GM20431 (cell line): ENCODE results near the gene NHLRC4.

Source experiments
- in situ Hi-C: fragments of 300-500 bp; cut with MseI, MboI; formaldehyde crosslinking; loops from one replicate; pipeline ENCODE4 v1.15.0; 2020; ENCODE audit warnings: low sequenced_read_pairs; ENCODE audit not compliant: unreplicated experiment

Gene NHLRC4

DNA sequence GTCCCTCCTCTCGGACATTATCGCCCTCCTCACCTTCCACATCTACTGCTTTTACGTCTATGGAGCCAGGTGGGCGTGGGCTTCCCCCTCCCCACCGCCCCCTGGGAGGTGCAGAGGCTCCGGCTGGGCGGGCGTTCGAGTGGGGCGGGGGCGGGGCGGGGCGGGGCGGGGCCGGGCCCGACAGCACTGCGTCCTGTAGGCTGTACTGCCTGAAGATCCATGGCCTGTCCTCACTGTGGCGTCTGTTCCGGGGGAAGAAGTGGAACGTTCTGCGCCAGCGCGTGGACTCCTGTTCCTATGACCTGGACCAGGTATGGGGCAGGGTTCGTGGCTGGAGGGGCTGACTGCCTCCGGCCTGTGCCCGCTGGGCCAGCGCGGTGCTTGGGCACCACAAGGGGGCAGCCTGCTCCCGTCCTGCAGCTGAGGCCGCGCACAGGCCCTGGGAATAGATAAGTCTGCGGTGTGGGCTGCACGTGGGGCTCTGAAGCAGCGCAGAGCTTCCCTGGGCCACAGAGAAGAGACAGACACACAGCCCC lies 12.1 kb downstream of the NHLRC4 start:
- in situ Hi-C loops = no loop called here

DNA sequence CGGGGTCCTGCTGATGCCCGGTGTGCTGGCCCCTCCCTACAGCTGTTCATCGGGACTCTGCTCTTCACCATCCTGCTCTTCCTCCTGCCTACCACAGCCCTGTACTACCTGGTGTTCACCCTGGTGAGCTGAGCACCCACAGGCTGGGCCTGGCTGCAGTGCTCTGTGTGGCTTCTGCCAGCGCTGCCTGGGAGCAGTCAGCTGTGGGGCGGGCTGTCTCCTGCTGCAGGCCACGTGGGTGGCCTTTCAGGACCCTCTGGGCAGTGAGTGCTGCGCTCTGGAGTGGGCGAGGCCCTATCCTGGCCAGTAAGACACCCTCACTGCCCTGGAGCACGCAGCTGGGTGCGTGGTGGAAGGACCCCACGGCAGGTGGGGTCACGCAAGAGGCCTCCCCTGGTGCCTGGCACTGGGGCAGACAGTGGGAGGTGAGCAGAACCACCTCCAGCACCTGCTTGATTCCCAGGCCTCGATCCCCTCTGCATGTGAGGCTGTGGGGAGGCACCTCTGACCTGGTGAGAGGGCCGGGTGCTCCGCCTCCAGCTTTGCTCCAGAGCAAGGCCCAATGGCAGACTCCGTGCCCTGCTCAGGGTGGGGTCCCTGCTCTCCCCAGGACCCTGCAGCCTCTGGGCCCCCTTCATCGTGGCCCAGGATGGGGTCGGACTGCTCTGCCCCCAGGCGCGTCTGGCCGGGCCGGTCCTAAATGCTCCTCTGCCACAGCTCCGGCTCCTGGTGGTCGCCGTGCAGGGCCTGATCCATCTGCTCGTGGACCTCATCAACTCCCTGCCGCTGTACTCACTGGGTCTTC lies 13.5 kb downstream of the NHLRC4 start:
- in situ Hi-C loops = no loop called here

DNA sequence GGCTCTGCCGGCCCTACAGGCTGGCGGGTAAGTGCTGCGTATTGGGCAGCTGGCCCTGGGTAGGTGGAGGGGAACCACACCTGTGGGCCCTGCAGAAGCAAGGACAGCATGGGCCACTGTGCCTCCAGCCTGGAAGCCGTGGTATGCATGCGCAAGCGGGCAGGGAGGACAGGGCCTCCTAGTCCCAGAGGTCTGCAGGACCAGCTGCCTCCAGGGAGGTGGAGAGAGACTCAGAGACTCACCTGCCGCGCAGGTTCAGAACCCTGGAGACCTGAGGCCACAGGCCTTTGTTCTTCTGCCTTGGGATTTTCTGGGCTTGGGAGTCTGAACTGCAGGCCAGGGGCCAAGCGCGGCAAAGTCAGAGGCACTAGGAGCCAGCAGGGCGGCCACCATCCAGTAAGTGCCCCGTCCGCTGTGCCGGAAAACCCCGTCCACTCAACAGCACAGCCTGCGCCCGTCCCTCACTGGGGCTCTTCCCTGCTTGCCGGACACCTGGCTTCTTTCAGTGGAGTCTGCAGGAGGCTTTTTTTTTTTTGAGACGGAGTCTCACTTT lies 14.2 kb downstream of the NHLRC4 start:
- in situ Hi-C loops = no loop called here

DNA sequence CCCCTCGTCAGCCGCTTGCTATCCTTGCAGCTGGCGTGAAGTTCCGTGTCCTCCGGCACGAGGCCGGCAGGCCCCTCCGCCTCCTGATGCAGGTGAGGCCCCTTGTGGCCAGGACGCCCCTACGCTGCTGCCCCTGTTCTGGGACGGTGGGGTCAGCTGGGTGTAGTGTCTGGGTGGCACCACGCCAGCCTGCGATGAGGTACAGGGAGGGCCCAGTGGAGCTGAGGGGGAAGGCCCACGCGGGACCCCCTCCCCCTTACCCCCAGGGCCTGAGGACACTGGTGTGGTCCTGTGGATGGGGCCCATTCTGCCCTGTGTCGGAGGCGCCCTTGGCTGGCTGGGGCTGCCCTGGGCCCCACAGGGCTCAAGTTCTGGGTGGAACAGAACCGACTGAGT lies 15.4 kb downstream of the NHLRC4 start:
- in situ Hi-C loops = no loop called here

DNA sequence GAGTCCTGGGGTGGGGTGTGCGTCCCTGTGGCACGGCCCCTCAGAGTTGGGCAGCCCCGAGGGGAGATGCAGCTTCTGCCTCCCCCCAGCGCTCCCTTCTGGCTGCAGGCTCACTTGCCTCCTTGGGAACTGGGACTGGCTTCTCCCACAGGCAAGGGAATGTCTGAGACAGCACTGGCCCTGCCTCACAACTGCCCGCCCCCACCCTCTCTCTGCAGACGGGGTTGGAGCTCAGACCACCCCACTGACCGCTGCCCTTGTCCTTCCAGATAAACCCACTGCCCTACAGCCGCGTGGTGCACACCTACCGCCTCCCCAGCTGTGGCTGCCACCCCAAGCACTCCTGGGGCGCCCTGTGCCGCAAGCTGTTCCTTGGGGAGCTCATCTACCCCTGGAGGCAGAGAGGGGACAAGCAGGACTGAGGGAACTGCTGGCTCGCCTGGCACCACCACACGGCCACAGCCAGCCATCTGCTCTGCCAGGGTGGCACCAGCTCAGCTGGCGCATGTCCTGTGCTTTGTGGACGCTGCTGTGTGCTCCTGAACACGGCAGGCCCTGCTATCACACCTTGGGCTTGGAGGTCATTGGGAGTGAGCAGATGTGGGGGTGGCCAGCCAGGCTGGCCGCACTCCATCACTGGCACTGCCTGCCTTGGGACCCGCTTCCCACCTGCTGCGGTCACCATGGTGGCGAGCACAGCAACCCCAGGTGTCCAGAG lies 16.0 kb downstream of the NHLRC4 start:
- in situ Hi-C loops = no loop called here

GRCh38 chr16:583470-583814 lies 16.6 kb downstream of the NHLRC4 start:
- in situ Hi-C loops = no loop called here

DNA sequence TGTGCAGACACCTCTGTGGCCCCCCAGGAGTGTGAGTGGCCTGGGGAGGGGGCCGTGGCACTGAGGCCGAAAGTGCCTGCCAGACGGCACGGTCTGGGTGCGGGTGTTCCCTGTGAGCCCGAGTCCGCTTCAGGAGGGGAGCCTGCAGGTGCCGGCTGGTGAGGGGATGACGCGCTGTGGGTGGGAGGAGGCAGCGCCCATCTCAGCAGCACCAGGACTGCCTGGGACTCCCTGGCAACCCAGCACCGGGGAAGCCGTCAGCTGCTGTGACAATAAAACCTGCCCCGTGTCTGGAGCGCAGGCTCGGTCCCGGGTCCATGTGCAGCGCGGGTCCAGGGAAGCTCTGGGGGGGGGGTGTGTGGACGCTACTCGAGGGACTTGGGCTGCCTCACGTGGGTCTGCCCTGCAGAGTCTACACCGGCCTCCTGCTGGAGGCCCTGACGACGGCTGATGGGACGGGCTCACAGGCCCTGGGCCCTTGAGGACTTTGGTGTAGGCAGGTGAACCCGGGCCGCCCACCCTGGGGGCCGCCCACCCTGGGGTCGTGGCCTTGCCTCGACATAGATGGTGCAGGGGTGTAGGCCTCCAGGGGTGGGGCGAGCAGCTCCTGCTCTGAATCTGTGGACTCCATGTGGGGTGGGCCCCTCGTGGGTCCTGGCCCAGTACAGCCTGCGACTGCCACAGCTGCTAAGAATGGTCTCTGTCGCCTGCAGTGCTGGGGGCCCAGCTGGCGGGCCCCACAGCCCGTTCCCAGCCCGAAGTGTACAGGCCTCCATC lies 17.2 kb downstream of the NHLRC4 start:
- in situ Hi-C loops = no loop called here

DNA sequence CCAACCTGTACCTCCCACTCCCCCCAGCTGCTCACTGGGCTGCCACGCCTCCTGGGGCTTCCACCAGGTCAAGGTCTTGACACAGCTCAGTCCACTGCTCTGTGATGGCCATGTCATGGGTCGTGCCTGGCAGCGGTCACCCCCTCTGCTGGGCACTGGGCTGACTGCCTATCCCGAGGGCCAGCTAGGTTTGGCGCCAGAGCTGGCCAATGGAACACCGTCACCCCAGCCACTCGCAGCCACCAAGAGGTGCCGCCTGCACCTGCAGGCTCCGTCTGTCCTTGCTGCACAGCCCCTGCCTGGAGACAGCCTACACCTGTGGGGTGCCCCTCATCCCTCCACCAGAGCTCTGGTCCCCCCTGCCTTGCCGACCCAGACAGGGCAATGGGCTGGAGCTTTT lies 18.5 kb downstream of the NHLRC4 start:
- in situ Hi-C loops = no loop called here

DNA sequence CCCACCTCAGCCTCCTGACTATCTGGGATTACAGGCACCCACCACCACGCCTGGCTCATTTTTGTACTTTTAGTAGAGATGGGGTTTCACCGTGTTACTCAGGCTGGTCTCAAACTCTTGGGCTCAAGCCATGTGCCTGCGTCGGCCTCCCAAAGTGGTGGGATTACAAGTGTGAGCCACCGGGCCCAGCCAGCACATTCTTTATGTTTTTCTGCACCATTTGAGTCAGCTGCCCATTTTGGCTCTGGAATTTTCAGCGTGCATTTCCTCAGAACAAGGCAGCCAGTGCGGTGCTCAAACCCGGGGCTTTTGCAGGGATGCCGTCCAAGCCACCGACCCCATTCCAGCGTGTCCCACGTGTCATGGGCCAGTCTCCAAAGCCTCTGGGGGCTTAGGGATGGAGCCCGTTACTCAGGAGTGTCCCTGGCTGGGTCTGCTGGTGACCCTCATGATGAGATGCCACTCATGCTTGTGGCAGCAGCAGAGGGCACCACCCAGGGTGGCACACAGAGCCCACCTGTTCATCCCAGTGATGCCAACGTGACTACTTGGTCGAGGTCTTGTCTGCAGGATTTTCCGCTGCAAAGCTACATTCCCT lies 19.3 kb downstream of the NHLRC4 start:
- in situ Hi-C loops = no loop called here

DNA sequence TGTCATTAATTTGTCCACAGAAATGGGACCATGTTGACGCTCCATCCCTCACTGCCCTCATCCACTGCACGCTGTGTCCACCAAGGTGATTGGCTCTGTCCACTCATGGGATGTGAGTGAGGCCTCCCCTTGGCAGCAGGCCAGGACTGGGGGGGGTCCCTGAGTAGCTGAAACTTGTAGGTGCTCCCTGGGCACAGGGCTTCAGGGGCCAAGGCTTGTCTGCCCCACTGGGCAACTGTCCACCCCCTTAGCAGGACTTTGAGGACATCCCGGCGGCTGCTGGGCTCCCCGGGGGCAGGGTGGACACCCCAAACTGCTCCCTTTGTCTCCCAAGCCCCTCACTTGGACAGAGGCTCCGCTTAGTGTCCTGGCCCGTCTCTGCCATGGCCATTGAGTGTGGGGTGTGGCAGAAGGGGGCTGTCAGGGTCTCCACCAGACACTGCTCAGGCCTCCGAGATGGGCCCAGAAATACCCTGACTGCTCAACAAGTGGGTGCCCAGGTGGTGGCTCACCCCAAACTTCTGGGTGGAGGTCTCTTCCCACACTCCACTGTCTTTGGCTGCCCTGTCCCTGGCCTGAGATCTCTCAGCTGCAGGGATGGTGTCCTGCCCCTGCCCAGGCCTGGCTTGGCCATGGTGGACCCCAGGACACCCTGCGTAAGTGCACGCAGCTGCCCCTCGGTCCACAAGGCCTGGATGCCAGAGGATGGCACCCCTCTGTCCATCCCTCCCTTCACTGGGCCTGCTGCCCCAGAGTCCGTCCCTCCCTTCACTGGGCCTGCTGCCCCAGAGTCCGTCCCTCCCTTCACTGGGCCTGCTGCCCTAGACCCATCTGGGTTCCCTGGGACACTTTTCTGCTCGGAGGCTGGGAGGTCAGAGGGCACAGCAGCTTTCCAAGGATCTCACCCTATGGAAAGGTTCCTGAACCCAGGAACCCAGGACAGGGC lies 20.1 kb downstream of the NHLRC4 start:
- in situ Hi-C loops = no loop called here

GRCh38 chr16:588639-588888 lies 21.8 kb downstream of the NHLRC4 start:
- in situ Hi-C loops = no loop called here

GRCh38 chr16:588889-589657 lies 22.3 kb downstream of the NHLRC4 start:
- in situ Hi-C loops = no loop called here

DNA sequence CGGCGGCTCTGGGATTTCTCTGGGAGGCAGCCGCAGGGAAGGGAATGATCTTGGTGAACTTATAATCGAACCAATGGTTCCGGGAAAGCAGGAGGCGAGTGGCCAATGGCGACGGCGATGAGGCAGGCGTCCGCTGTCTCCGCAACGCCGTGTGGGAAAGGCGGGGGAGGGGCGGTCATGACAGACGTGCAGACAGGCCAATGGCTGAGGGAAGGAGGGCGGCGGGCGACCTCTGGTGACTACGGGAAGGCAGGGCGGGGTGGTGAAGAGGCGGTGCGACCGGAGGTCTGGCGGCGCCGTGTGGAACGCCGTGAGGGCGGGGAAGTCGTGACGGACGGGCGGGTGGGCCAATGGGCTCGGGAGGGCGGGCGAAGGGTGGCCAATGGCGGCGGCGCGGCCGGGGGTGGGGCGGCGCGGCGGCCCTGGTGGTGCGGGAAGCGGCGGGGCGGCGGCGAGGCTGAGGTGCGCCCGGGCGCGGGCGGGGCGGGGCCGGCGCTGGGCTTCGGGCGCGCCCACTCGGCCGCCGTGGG lies 22.9 kb downstream of the NHLRC4 start, which contains the start of gene RAB40C:
RAB40C (plus strand) TSS at position 409 of the 530 bp plus-strand sequence. CDS start 226 bp downstream, outside the sequence.
- in situ Hi-C loops = no loop called here

- in situ Hi-C loops = no loop called here
These were observed 23.5 kb downstream of the NHLRC4 start for GRCh38 chr16:590188-590814.

DNA sequence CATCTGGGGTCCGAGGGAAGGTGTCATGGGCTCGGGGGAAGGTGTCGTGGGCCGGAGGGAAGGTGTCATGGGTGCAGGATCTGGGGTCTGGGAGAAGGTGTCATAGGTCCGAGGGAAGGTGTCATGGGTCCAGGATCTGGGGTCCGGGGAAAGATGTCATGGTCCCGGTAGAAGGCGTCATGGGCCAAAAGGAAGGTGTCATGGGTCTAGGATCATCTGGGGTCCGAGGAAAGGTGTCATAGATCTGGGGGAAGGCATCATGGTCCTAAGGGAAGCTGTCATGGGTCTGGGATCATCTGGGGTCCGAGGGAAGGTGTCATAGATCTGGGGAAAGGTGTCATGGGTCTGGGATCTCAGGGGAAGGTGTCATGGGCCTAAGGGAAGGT lies 24.0 kb downstream of the NHLRC4 start:
- in situ Hi-C loops = no loop called here

- in situ Hi-C loops = no loop called here
These were observed 24.4 kb downstream of the NHLRC4 start for GRCh38 chr16:591231-591630.

- in situ Hi-C loops = no loop called here
These were observed 25.2 kb downstream of the NHLRC4 start for GRCh38 chr16:591892-592517.
